HG03432 (cell line): Measurements from ENCODE around the gene SERPINB7.
"Not testable (repeated sequence)": the region's sequence is repeated elsewhere in the genome, so short reads cannot be mapped to it uniquely, and the experiment has no call there.

ENCODE experiments used
- ATAC-seq: cut with Tn5 transposase; IDR thresholded peaks from one replicate; pipeline ENCODE4 v1.9.1; 2021; ENCODE audit warnings: mild to moderate bottlenecking, moderate library complexity; ENCODE audit not compliant: unreplicated experiment

Gene SERPINB7

GRCh38 chr18:63775166-63775730 lies at the start of gene SERPINB7:
Gene SERPINB7, plus strand, starts transcription at chr18:63775418. Its CDS starts 6,955 bp downstream, at chr18:63782373.
- no peak for ATAC-seq

DNA sequence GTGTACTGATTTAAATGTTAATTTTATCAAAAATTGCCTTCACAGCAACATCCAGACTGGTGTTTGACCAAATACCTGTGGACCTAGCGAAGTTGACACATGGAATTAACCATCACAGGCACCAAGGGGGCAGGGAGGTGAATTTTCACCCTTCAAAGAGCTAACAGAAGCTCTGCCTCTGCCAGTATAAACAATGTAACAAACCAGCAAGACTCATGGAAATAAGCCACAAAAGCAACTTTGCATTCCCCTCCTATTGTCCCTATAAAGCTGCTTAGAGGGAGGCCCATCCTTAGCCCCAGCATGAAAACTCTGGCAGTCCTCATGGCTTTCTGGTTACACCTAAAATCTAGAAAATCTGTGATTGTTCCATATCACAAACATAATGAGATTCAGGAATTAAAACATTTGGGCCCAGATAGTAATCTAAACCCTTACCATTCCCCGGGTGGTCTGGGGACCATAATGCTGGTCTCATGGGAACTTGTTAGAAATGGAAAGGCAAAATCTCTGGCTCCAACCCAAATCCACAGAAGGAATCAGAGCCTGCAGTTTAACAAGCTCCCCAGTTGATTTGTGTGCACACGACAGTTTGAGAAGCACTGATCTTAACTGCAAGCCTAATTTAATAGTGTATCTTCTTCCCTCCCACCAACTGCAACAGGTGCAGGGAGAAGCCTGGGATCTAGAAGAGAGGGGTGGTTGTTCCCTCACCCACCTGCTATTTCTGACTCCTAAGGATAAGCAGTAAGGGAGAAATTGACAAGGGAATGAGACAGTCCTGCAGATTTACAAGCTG lies 49.3 kb upstream of the SERPINB7 start:
- ATAC-seq = no peak

- ATAC-seq = no peak
Measured at GRCh38 chr18:63730773-63731172, 44.4 kb upstream of the SERPINB7 start.

GRCh38 chr18:63731215-63731614 lies 44.0 kb upstream of the SERPINB7 start:
- ATAC-seq = no peak

GRCh38 chr18:63736876-63737275 lies 38.3 kb upstream of the SERPINB7 start:
- ATAC-seq = no peak

- ATAC-seq = no peak
Measured at GRCh38 chr18:63741769-63742168, 33.4 kb upstream of the SERPINB7 start.

- ATAC-seq = no peak
Measured at GRCh38 chr18:63747006-63747405, 28.2 kb upstream of the SERPINB7 start.

GRCh38 chr18:63749489-63749888 lies 25.7 kb upstream of the SERPINB7 start:
- no peak for ATAC-seq

DNA sequence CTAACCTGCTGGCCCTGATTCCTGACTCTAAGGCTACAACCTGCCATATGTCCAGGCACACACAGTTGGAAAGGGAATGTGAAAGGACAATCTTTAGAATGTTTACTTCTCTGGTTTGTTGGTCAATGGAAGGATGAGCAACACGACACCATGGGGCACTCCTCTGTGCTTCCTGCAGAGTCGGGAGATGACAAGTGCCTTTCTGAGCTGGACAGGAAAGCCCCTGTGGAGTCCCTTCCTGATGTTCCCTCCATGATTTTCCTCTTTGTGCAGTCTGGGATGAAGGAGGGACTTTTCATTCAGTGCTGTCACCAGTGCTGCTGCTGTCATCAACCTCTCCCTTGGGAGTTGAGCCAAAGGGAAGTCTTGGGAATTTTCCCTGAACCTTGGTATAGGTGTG lies 22.6 kb upstream of the SERPINB7 start:
- ATAC-seq = no peak

- no peak for ATAC-seq
Measured at GRCh38 chr18:63753676-63754075, 21.5 kb upstream of the SERPINB7 start.

GRCh38 chr18:63757541-63757940 lies 17.7 kb upstream of the SERPINB7 start:
- no peak for ATAC-seq

DNA sequence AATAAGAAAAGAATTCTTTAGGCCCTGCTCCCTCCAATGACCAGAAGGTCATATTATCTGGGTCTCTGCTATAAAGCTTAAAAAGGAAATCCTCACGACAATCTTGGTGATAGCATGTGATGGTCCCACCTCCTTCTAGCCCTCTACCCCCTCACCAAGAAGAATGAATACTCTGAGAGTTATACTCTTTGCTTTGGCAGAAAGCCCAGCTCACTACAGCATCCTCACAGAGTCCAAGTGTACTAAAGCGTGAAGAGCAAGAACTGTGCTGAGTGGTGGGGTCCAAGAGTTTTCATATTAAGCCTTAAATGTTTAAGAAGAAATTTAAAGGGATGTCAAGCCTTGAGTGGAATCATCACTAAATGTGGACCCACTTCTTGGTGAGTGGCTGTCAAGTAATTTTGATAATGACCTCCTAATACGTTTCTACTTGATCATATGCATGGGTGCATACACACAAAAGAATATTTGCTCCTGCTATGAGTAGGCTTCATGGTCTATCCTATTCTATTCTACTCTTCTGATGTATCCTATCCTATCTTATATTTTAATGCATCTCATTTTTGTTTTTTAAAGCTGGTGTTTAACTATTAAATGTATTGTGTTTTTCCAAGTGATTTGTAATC lies 16.5 kb upstream of the SERPINB7 start:
- ATAC-seq = no peak

GRCh38 chr18:63759786-63760185 lies 15.4 kb upstream of the SERPINB7 start:
- not testable (repeated sequence) for ATAC-seq

GRCh38 chr18:63762518-63762917 lies 12.7 kb upstream of the SERPINB7 start:
- ATAC-seq = no peak

GRCh38 chr18:63763831-63764600 lies 11.2 kb upstream of the SERPINB7 start:
- ATAC-seq = no peak

DNA sequence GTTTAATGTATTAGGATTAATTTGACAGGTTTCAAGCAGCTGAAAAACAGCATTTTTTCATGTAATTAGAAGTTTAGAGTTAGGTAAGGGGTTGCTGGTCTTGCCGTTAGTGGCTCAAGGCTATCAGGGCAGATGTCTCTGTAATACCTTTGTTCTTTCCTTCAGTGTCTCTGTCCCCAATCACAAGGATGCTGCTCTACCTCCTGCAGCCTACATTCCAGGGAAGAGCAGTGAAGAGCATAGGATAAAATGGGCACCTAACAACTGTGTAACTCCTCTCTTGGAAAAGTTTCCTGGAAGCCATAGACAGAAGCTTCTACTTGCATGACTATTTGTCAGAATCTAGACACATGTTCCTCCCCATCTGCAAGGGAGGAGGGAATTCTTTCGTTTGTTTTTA lies 9.4 kb upstream of the SERPINB7 start:
- no peak for ATAC-seq

DNA sequence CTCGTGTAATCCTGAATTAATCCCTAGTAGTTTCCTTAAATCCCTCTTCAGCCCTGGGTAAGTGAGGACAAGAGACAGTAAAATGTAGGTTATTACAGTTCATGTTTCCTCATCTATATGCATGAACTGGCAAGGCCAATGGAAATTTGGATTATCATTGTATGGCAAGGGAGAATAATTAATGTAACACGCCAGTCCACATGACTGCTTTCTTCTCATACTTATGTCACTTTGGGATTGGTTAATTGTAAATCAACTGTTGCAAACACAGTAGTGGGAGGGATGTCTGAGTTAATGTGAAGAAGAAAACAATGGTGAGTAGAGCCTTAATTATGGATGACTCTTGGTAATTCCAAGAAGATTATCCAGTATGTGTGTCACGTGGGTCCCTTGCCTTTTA lies 1.7 kb upstream of the SERPINB7 start:
- ATAC-seq = no peak

DNA sequence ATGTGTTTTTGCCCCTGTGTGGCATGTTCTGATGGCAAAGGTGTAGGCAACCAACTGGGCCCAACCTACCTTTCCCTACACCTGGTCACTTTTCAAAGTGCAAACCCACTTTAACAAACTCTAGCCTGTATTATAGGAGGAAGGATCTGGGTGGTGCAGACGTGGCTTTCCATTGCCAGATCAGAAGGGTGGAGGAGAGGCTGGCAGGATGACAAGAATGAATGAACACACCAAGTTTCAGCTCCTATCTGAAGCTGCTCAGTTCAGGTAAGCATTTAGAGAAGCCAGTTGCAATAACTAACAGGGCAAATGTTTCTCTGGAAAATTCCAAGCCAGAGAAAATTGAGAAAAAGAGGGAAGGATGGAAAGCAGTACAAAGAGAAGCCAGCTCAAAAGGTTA lies 707 bp upstream of the SERPINB7 start:
- ATAC-seq = no peak

- ATAC-seq = no peak
Measured at GRCh38 chr18:63779386-63779785, 4.2 kb downstream of the SERPINB7 start.

GRCh38 chr18:63783394-63783793 lies 8.2 kb downstream of the SERPINB7 start:
- ATAC-seq = no peak

- ATAC-seq = no peak
Measured at GRCh38 chr18:63784787-63785452, 9.7 kb downstream of the SERPINB7 start.
